ENCODE results near the gene CKLF. TPM values are rescaled to one million over a fixed set of nuclear protein-coding genes. Genes with fewer than 3 reads are reported as not detected.

CKLF gene
- total RNA-seq, 2 donors from 2014 or later = 20.5 to 28.3 TPM

DNA sequence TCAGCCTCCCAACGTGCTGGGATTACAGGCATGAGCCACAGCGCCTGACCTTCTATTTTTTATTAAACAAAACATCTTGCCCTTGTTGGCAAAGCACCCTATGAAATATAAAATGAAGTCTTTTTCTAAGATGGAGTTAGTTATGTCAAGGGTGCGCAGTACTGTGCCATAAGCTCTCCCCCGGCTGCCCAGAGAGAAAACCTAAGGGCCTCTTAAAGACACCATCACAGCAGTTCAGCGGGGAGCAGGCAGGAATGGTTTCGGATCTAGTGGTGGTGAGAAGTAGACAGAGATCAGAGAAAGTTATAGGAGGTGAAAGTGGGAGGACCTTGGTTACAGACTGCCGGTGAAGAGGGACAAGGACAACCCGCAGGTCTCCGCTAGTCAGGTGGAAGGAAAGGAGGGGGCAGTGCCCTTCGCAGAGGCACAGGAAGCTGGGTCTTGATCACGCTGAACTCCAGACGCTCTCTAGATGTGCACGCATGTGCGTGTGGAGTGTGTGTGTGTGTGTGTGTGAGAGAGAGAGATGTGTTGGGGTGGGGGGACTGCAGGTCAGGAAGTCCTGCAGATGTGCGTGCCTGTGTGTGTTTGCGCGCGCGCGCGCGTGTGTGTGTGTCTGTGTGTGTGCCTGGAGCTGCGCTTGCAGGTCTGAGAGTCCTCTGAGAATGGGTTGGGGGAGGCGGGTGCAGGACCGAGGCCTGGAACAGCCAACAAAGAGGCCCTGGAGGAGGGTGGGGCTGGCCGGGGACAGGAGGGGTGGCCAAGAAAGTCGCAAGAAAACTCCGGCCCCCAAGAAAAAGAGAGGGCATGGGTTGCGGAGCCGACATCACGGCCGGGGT, 51.4 kb downstream of the CKLF start:
- peak overlapping the region; percentile 73 to 76 for H3K4me3 ChIP-seq
- DNase-seq (ENCODE audit: low spot score) = peak; percentile 42
- H3K27ac ChIP-seq = peak overlapping the region; percentile 81 to 86
- no peak for TF ChIP-seq POLR2A (IDR thresholded peaks at IDR 0.05)
- TF ChIP-seq, protein P1, sequence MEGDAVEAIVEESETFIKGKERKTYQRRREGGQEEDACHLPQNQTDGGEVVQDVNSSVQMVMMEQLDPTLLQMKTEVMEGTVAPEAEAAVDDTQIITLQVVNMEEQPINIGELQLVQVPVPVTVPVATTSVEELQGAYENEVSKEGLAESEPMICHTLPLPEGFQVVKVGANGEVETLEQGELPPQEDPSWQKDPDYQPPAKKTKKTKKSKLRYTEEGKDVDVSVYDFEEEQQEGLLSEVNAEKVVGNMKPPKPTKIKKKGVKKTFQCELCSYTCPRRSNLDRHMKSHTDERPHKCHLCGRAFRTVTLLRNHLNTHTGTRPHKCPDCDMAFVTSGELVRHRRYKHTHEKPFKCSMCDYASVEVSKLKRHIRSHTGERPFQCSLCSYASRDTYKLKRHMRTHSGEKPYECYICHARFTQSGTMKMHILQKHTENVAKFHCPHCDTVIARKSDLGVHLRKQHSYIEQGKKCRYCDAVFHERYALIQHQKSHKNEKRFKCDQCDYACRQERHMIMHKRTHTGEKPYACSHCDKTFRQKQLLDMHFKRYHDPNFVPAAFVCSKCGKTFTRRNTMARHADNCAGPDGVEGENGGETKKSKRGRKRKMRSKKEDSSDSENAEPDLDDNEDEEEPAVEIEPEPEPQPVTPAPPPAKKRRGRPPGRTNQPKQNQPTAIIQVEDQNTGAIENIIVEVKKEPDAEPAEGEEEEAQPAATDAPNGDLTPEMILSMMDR (IDR thresholded peaks at IDR 0.05) = no peak
- no peak for TF ChIP-seq POLR2AphosphoS5 (IDR thresholded peaks at IDR 0.05)
- H3K36me3 ChIP-seq = no peaks in the 10 kb centered on the region
- H3K4me1 ChIP-seq (replicated peaks) = peaks cover 6% of the 10 kb centered on the region
- WGBS = 10% methylated on average over 32 of the region's 32 CpGs
- intact Hi-C loops (cut with DNase I) = loop anchor here (2.0 kb wide), 1 partner anchor 197 kb away; no protein-coding TSS in a partner anchor
- no peaks in the 10 kb centered on the region for H3K9me3 ChIP-seq
- H3K27me3 ChIP-seq (replicated peaks; ENCODE audit: insufficient read depth) = no peaks in the 10 kb centered on the region

DNA sequence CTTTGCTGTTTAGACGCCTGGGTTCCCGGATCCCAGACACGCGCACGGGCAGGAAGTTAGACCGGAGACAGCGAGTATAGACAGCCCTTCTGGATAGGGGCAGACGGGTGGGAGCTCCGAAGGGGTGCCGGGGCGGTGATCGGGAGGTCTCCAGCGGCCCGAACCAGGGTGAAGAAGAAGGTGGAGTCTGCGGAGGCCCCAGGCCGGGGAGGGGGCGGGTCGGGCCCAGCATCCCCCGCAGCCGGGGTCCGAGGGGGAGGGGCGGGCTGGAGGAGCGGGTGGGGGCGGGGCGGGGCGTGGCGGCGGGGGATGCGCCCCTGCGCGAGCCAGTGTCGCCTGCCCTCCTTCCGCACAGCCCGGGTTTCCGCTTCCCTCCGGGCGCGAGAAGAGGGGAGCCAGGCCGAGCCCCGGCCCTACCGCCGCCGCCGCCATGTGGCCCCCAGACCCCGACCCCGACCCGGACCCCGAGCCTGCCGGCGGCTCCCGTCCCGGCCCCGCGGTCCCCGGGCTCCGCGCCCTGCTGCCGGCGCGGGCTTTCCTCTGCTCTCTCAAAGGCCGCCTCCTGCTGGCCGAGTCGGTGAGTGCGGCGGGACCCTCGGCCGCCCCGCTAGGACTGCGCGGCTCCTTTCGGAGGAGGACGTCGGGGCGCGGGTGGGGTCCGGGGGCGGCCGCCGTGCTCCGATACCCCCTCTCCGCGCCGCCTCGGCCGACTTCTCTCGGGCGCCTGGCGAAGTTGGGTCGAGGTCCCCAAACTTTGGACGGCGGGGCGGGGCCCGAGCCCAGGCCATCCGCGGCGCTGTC, 52.2 kb downstream of the CKLF start, which contains the start of gene CMTM3:
Gene CMTM3, plus strand, starts transcription at position 329 of the 801 bp plus-strand sequence. Its CDS starts 102 bp downstream, at position 431.
- Histone ChIP-seq H3K9me3 (no peaks in the 10 kb centered on the region), H3K27ac (peak within 1 kb of the TSS; percentile 81 to 86), H3K4me3 (peak within 1 kb of the TSS; percentile 73 to 76), H3K27me3 (replicated peaks; ENCODE audit: insufficient read depth) (no peaks in the 10 kb centered on the region), H3K36me3 (no peaks in the 10 kb centered on the region), H3K4me1 (replicated peaks) (peaks cover 6% of the 10 kb centered on the region)
- intact Hi-C loops (cut with DNase I) = loop anchor here (2.0 to 5.0 kb wide), 2 partner anchors 148 to 198 kb away; partner anchors contain the start of gene DYNC1LI2
- TF ChIP-seq, protein P1 (IDR thresholded peaks at IDR 0.05) = peak; percentile 69 to 86 (median 74)
- TF ChIP-seq POLR2AphosphoS5 (IDR thresholded peaks at IDR 0.05) (no peak), POLR2A (IDR thresholded peaks at IDR 0.05) (no peak)
- no peak for DNase-seq (ENCODE audit: low spot score)
- WGBS = 1% methylated on average over 64 of the region's 96 CpGs

- H3K36me3 ChIP-seq = peaks cover 6% of the 10 kb centered on the region in 2 donors
- H3K9me3 ChIP-seq = no peaks in the 10 kb centered on the region
- WGBS = 4% methylated on average over 50 of the region's 61 CpGs
- intact Hi-C loops (cut with DNase I) = loop anchor here (2.0 to 5.0 kb wide), 2 partner anchors 147 to 199 kb away; partner anchors contain the start of gene DYNC1LI2
- H3K4me1 ChIP-seq (replicated peaks) = peaks cover 6% of the 10 kb centered on the region
- DNase-seq (ENCODE audit: low spot score) = no peak
- H3K4me3 ChIP-seq = peak overlapping the region; percentile 73 to 76
- peak overlapping the region; percentile 81 to 86 for H3K27ac ChIP-seq
- H3K27me3 ChIP-seq (replicated peaks; ENCODE audit: insufficient read depth) = no peaks in the 10 kb centered on the region
- TF ChIP-seq POLR2A (IDR thresholded peaks at IDR 0.05) (peak; percentile 6), POLR2AphosphoS5 (IDR thresholded peaks at IDR 0.05) (no peak)
- TF ChIP-seq, protein P1 (IDR thresholded peaks at IDR 0.05) = peak in 1 of 4 experiments; percentile 9
Observed at GRCh38 chr16:66605177-66605978, 53.0 kb downstream of the CKLF start.

DNA sequence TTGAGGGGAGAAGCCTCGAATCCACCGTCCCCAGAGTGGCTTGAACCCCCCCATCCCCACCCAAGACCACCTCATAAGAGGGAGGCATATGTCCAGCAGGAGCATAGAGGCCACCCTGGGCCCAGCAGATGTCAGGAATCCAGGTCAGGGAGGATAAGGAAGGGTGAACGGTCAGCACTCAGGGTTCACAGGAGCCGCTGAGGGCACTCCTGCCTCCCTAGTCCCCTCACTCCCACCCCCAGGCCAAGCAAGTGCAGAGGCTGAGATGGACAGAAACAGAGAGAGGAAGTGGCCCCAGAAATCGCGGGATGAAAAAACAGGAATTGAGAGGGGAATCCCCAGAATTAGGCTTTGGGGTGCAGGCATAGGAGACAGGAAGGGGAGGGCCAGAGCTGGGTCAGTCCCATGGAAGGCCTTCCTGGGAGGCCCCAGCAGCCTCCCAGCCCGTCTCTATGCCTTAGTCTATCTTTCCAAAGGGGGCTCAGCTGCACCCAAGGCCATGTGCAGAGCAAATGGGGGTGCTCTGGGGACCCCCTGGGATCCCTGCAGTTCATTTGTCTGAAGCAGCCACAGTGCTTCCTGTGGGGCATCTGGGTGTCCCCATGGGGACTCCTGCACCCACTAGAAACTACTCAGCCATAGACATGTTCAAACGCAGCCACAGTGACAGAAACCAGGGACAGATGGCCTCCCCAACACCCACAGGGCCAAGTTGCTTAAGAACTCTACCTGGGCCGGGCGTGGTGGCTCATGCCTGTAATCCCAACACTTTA, 53.8 kb downstream of the CKLF start:
- H3K9me3 ChIP-seq = no peaks in the 10 kb centered on the region
- no peaks in the 10 kb centered on the region for H3K27me3 ChIP-seq (replicated peaks; ENCODE audit: insufficient read depth)
- H3K36me3 ChIP-seq = peaks cover 7 to 9% of the 10 kb centered on the region in 2 donors
- H3K4me1 ChIP-seq (replicated peaks) = peaks cover 6% of the 10 kb centered on the region
- H3K4me3 ChIP-seq = no peak overlapping the region
- WGBS = 52% methylated on average over 10 of the region's 10 CpGs
- intact Hi-C loops (cut with DNase I) = loop anchor here (2.0 to 5.0 kb wide), 2 partner anchors 146 to 199 kb away; partner anchors contain the start of gene DYNC1LI2
- H3K27ac ChIP-seq = peak overlapping the region; percentile 81 to 86
- DNase-seq (ENCODE audit: low spot score) = no peak
- TF ChIP-seq, protein P1 (IDR thresholded peaks at IDR 0.05) = no peak
- no peak for TF ChIP-seq POLR2AphosphoS5 (IDR thresholded peaks at IDR 0.05)
